Measurements from ENCODE around the gene SLC10A7.
"Not testable (repeated sequence)": the region's sequence is repeated elsewhere in the genome, so short reads cannot be mapped to it uniquely, and the experiment has no call there.

SLC10A7 gene

DNA sequence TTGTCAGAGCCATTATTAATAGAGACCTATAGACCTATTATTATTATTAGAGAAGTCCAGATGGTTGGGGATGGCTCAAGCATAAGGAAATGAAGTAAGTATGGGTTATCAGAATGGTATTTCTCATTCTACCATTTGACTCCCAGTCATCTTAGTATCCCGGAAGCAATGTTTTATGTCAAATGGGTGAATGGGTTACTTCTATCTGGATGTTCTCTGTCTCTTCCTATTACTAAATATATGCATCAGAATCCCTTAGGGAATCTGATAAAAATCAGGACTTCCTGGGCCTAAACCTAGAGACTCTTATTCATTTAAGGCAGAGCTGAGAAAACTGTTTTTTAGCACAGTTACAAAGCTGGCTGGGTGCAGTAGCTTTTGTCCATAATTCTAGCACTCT is 149.9 kb downstream of the SLC10A7 start:
- no peak for TF ChIP-seq CTCF (IDR thresholded peaks at IDR 0.05; ENCODE audit: unreplicated experiment in 3 of 3)
- H3K4me1 Mint-ChIP-seq, result peaks cover 12% of the 10 kb centered on the region
- H3K27me3 Mint-ChIP-seq (ENCODE audit: low read depth), result no peaks in the 10 kb centered on the region
- H3K4me3 Mint-ChIP-seq, result no peak overlapping the region
- no peaks in the 10 kb centered on the region for H3K36me3 Mint-ChIP-seq (ENCODE audit: low read depth)
- H3K27ac Mint-ChIP-seq, result no peak overlapping the region
- peaks cover 2% of the 10 kb centered on the region for H3K9me3 Mint-ChIP-seq

DNA sequence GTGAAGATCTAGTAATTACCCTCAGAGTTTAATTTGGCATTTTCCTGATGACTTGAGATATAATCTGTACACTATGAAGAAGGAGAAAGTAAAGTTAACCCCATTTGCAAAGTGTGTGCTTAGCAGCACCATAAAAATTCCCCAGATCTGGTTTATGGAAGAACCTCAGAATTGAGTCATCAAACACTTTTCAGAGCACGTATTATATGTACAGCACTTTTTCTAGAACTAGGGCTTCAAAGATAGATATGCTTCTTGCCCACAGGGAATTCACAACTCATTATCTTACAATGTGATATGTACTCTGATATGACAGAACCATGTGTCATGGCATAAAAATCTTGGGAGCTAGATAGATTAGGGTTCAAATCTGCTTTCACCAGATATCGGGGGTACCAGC is 150.9 kb downstream of the SLC10A7 start:
- H3K4me1 Mint-ChIP-seq, result peaks cover 12% of the 10 kb centered on the region
- TF ChIP-seq CTCF (IDR thresholded peaks at IDR 0.05; ENCODE audit: unreplicated experiment in 3 of 3), result no peak
- H3K4me3 Mint-ChIP-seq, result no peak overlapping the region
- no peak overlapping the region for H3K27ac Mint-ChIP-seq
- H3K27me3 Mint-ChIP-seq (ENCODE audit: low read depth), result no peaks in the 10 kb centered on the region
- H3K36me3 Mint-ChIP-seq (ENCODE audit: low read depth), result no peaks in the 10 kb centered on the region
- peaks cover 1% of the 10 kb centered on the region for H3K9me3 Mint-ChIP-seq

GRCh38 chr4:146369446-146369845 is 152.3 kb downstream of the SLC10A7 start:
- TF ChIP-seq CTCF (IDR thresholded peaks at IDR 0.05; ENCODE audit: unreplicated experiment in 3 of 3), result no peak
- no peaks in the 10 kb centered on the region for H3K36me3 Mint-ChIP-seq (ENCODE audit: low read depth)
- no peak overlapping the region for H3K4me3 Mint-ChIP-seq
- H3K9me3 Mint-ChIP-seq, result no peaks in the 10 kb centered on the region
- H3K27me3 Mint-ChIP-seq (ENCODE audit: low read depth), result no peaks in the 10 kb centered on the region
- peaks cover 12% of the 10 kb centered on the region for H3K4me1 Mint-ChIP-seq
- no peak overlapping the region for H3K27ac Mint-ChIP-seq

DNA sequence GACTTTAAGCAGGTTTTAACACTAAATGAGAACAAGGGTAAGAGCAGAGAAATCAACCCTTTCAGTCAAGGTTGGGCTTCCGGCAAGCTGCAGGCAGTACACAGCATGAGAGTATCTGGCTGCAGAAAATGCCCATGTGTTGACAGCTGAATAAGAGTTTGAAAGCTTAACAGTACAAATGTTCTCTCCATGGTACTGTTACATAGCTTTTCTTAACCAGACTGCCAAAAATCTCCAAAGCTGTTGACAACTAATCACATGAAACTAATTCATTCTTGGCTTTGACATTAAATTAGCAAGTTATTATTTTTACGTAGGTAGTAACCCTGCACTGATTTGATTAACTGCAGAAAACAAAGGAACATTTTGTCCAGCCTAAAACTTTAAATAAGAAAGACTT is 153.5 kb downstream of the SLC10A7 start:
- no peak overlapping the region for H3K27ac Mint-ChIP-seq
- TF ChIP-seq CTCF (IDR thresholded peaks at IDR 0.05; ENCODE audit: unreplicated experiment in 3 of 3), result no peak
- H3K4me3 Mint-ChIP-seq, result no peak overlapping the region
- no peaks in the 10 kb centered on the region for H3K36me3 Mint-ChIP-seq (ENCODE audit: low read depth)
- peaks cover 12% of the 10 kb centered on the region for H3K4me1 Mint-ChIP-seq
- peaks cover 6% of the 10 kb centered on the region for H3K9me3 Mint-ChIP-seq
- no peaks in the 10 kb centered on the region for H3K27me3 Mint-ChIP-seq (ENCODE audit: low read depth)

DNA sequence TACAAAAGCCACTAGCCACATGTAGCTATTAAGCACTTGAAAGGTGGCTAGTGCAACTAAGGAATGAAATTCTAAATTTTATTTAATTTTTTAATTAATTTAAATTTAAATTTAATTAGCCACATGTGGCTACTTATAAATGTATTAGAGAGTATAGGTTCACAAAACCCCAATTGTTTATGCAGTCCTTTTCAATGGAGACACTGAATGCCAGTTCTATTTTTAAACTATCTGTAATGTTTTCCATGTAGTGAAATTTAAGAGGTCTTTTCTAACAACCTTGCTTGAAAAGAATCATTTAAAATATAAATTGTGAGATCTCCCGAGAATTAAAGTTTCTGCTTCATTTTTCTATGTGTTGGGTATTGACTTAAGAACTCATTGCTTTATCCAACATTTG is 154.4 kb downstream of the SLC10A7 start:
- H3K36me3 Mint-ChIP-seq (ENCODE audit: low read depth), result peaks cover 4% of the 10 kb centered on the region
- no peak overlapping the region for H3K4me3 Mint-ChIP-seq
- no peak for TF ChIP-seq CTCF (IDR thresholded peaks at IDR 0.05; ENCODE audit: unreplicated experiment in 3 of 3)
- peaks cover 10% of the 10 kb centered on the region for H3K9me3 Mint-ChIP-seq
- H3K4me1 Mint-ChIP-seq, result peaks cover 12% of the 10 kb centered on the region
- H3K27me3 Mint-ChIP-seq (ENCODE audit: low read depth), result no peaks in the 10 kb centered on the region
- H3K27ac Mint-ChIP-seq, result no peak overlapping the region

DNA sequence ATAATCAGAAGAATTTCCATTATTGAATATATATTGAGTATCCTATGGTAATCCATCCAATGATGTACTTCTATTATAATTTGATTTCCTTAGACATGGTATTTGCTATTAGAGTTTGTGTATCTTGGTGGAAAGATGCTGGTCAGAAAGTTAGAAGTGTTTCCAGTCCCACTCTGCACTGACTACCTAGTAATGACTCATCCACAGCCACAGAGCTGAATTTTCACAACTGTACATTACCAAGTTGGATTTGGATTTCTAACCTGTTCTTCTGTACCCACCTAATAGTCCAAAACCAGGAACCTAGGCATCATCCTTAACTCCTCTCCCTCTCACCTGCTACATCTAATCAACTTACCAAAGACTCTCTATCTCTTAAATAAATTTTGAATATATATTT is 162.0 kb downstream of the SLC10A7 start:
- Mint-ChIP-seq H3K27me3 (ENCODE audit: low read depth) (no peaks in the 10 kb centered on the region), H3K36me3 (ENCODE audit: low read depth) (peaks cover 13% of the 10 kb centered on the region), H3K9me3 (peaks cover 24% of the 10 kb centered on the region), H3K27ac (no peak overlapping the region), H3K4me3 (no peak overlapping the region), H3K4me1 (no peaks in the 10 kb centered on the region)
- no peak for TF ChIP-seq CTCF (IDR thresholded peaks at IDR 0.05; ENCODE audit: unreplicated experiment in 3 of 3)

DNA sequence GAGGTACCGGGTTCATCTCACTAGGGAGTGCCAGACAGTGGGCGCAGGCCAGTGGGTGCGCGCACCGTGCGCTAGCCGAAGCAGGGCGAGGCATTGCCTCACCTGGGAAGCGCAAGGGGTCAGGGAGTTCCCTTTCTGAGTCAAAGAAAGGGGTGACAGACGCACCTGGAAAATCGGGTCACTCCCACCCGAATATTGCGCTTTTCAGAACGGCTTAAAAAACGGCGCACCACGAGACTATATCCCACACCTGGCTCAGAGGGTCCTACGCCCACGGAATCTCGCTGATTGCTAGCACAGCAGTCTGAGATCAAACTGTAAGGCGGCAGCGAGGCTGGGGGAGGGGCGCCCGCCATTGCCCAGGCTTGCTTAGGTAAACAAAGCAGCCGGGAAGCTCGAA is 171.6 kb downstream of the SLC10A7 start:
- H3K4me1 Mint-ChIP-seq; H3K27me3 Mint-ChIP-seq (ENCODE audit: low read depth); H3K27ac Mint-ChIP-seq; H3K36me3 Mint-ChIP-seq (ENCODE audit: low read depth); H3K9me3 Mint-ChIP-seq: not testable (repeated sequence)
- H3K4me3 Mint-ChIP-seq, result peak overlapping the region; percentile 69 to 74 (median 74)

Measured in nephron (organoid).